ENCODE data around the gene ABLIM2.

The ABLIM2 gene

DNA sequence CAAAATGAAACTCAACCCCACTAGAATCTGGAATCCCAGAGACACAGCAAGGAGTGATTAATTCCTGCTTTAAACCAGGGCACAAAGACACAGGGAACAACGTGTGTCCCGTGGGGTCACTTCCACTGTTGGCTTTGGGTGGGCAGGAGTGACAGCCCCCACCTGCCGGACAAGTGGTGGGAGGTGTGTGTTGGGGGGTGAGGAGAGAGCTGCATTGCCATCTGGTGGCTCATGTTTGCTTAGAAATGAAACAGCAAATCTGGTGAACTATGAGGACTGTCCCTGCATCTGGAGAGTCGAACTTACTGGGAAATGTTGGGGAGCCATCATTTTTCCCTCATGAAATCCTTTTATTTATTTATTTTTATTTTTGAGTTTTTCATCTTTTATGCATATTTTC, 143.1 kb downstream of the ABLIM2 start:
- no peak for DNase-seq

DNA sequence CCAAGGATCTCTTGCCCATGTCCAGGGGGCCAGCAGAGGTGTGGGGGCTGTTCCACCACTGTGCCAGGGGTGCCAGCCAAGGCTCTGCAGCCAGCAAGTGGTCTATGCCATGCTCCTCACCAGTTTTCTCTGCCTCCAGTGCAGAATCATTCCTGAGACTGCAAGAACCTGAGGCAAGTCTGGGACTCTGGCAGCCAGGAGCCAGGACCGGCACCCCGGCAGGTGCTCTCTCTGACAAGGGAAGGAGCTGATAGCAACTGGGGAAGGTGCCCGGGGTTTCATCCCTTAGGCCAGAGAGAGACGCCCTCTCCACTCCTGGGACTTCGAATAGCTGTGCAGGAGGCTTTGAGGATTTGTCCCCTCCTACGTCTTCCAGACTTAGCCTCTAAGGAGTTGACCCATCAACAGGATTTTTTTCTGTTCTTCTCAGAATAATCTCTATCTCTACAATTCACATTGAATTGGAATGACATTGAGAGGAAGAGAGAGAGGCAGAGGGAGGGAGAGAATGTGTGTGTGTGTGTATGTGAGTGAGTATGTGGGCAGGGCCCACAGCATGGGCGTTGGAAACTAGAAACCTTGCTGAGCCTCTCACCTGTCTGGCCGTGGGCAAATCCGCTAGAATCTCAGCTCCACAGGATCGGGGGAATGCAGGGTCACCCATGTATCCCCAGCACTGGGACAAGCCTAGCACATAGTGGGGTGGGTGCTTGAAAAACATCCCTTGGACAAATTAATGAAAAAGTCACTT, 144.5 kb downstream of the ABLIM2 start:
- no peak for DNase-seq

- DNase-seq = no peak
These were observed 146.1 kb downstream of the ABLIM2 start for GRCh38 chr4:8012517-8012916.

- peak; percentile 67 for DNase-seq
These were observed 148.0 kb downstream of the ABLIM2 start for GRCh38 chr4:8010618-8011017.

- DNase-seq = no peak
These were observed 148.7 kb downstream of the ABLIM2 start for GRCh38 chr4:8009710-8010511.

DNA sequence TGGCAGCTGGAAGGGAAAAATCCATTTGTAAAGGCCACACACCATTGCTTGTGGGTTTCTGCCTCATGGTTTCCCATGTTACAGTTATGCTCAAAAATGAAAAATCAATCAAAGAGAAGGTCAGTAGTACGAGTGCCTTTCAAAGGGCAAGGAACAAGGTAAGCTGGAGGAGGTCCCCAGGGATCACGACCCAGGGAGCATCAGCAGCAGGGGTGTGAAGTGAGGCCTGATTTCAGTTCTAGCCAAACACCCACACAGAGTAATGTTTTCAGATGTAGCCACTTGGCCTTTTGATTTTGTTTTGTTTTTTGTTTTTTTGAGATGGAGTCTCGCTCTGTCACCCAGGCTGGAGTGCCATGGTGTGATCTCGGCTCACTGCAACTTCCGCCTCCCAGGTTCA, 149.5 kb downstream of the ABLIM2 start:
- no peak for DNase-seq

DNA sequence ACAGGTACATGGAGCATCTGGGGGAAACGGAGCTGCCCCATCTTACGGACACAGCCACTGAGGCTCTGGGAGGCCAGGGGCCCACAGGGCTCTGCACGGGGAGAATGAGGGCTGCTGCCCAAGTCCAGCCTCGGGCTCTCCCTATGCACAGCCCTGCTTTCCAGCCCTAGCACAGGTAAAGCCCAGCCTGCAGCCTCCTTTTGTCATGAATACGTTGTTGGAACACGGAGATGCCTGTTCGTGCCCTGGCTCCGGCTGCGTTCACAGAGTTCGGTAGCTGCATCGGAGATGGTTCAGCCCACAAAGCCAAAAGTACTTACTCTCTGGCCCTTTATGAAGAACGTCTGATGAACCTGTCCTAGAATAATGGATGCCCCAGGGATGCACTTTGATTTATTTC, 150.2 kb downstream of the ABLIM2 start:
- DNase-seq = no peak

DNA sequence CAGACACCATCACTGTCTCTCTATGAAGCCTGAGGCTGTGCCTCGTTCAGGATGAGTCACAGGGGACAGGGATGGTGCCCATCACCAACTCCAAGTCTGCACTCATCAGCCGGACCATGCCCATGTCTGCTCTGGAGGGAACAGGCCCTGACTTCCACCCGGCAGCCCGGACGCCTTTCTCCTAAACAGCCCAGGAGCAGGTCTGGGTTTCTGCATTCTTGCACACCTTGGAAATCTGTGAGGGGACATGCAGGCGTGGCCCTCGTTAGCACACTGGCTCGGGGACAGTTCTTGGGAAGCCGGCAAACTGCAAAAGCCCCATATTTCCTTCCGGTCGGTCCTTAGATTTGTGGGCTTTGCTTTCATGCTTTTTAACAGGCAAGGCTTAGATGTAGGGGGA, 151.0 kb downstream of the ABLIM2 start:
- DNase-seq = no peak

DNA sequence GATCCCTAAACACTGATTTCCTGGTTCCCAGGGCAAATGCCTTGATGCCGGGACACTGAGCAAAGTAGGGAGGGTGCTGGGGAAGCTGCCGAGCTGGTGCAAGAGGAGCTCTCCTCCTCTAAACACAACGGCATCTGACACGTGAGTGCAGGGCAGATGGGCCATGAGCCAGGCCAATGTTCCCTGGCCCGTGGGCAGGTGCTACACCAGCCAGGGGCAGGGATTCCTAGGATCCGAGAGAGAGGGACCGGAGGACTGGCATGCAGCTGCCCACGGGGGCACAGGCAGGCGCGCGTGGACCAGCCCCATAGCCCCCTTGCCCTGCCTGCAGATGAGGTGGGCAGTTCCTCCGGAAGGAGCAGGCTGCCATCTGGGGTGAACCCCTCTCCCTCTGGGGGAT, 152.1 kb downstream of the ABLIM2 start:
- DNase-seq = no peak

DNA sequence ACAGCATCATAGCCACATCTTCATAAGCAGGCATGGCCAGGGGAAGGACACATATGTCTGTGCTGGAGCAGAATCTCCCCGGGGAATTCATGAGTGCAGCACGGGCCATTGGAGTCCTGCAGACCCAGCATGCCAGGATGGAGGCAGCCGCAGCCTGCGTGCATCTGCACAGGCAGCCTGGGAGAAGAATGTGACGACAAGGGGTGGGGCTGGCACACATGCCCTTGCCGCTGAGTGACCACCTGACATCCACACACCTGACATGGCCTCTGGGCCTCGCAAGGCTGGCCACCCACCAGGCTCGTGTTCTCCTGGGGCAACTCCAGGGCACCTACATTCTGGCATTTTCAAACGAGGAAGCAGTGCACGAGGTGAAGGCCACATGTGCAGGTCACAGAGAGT, 152.8 kb downstream of the ABLIM2 start:
- no peak for DNase-seq

DNA sequence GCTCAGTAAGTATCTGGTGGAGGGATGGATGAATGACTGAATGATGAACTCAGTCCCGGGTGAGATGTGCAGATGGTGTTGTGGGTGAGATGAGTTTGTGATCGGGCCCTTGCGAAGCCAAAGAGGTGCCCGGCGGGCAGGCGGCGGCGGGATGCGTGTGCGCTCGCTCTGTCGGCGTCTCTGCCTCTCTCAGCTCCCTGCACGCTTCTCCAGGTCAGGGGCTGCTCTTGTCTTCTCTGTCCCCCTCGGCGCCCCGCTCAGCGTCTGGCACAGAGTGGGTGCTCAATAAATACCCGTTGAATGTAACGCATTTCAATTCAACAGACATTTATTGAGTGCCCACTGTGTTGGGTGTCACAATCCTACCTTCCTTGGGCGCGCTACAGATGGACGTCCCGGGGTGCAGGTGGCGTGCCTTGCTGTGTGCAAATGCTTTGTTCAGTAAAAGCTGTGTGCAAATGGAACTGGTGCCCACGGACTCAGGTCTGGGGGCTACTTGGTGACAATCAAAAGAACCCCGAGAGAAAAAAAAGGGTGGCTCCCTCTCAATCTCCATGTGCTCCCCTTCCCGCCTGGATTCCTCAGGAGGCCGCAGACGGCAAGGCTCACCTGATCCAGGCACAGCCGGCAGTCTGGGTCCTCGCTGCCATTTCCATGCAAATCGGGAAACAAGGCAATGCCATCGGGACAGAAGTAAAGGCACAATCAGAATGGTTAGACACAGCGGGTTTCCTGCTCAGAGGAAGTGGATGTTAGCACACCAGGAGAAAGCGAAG, 153.4 kb downstream of the ABLIM2 start:
- no peak for DNase-seq

DNA sequence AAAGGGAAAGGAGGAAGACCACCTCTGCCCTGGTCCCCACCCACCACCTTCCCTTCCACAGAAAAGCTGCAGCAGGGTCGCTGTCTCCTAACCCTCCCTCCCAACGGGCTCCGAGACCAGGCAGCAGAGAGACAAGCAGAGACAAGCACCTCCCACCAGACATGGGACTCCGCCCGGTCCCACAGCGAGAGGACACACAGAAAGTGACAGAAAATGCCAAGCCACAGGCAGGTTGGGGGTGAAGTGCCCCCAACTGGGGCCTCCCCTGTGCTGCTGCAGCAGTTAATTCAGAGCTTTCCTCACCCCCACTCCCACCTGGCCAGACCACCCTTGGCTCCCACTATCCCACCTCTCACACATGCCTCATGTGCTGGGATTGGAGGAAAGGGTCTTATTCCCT, 154.5 kb downstream of the ABLIM2 start:
- no peak for DNase-seq

DNA sequence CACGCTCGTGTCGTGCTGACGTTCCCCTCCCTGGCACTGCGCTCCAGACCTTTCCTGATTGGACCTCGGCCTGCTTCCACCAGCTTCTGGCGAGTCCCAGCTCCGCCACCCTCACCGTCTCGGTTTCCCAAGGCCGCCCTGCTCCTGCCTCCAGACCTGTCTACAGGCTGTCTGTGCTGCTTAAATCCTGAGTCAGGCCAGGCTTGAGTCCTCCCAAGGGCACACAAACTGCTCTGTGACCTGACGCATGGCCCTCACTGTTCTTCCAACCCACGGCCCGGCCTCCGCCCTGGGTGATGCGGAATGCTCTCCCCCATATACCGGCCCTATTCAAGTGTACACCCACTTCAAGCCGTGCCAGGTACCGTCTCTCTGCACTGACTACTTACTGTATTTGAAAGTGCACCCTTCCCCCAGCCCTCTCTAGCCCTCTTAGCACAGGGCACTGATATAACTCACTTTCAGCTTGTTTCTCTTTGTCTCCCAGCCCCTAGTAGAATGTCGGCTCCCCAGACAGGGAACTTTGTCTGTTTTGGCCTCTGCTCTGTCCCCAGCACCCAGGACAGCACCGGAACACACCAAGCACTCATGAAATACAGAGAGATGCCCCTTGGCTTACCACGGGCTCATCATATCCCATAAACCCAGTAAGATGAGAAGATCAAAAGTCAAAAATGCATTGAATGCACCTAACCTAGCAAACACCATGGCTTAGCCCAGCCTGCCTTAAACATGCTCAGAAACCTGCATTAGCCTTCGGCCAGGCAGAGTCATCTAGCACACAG, 155.9 kb downstream of the ABLIM2 start:
- no peak for DNase-seq

- DNase-seq = no peak
These were observed 156.9 kb downstream of the ABLIM2 start for GRCh38 chr4:8001564-8002355.

DNA sequence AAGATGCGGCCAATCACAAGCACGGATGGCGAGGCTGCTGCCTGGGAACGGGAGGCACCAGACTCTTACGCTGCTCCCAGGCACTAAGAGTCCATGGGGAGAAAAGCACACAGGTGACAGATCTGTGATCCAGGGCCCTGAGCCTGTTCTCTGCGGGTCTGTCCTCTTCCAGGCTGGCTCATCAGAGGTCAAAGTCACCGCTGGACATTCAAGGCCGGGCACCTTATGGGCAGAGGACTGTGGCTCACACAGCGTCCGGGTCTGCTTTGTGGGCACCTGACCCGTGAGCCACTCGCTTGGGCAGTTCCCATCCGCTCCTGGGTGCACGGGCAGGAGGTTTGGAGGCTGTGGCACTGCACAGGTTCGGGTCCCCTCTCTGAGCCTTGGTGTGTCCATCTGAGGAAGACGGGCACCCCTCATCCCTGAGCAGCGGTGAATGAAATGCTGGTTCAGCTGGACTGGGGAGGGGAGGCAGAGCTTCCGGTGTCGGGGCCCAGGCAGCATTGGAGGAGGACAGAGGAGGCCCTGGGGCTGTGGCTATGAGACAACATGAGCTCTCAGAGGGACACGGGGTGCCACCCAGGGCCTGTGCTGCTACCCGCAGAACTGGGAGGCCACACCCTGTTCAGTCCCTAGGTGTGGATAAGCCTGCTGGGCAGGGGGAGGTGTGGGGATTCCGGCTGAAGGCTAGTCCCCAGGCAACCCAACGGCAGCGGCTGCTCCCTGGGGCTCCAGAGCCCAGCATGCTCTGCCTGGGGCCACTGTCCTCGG, 157.7 kb downstream of the ABLIM2 start:
- no peak for DNase-seq

DNA sequence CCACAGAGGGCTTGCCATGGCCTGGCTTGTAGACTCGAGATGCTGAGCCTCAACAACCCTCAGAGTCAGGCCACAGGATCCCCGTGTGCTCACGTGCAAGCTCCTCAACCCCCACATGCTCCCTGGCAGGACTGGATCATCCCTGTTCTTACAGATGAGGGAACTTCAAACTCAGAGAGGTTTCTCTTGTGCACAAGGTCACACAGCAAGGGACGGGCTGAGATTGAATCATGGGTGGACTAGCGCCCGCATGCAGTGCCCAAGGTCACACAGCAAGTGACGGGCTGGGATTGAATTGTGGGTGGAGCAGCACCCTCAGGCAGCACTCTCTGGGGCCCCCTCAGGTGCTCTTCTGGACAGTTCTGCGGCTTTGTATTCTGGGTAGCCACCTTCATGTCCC, 158.4 kb downstream of the ABLIM2 start:
- no peak for DNase-seq

DNA sequence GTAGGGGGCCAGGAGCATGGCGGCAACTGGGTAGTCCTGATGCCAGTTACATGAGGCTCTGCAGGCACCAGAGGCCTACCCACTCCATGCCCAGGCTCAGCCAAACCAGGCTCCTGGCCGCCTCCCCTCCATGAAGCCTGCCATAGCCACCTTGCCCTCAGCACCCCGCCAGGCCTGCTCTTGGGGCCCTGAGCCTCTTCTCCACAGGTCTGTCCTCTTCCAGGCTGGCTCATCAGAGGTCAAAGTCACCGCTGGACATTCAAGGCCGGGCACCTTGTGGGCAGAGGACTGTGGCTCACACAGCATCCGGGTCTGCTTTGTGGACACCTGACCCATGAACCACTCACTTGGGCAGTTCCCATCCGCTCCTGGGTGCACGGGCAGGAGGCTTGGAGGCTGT, 158.9 kb downstream of the ABLIM2 start:
- no peak for DNase-seq

DNA sequence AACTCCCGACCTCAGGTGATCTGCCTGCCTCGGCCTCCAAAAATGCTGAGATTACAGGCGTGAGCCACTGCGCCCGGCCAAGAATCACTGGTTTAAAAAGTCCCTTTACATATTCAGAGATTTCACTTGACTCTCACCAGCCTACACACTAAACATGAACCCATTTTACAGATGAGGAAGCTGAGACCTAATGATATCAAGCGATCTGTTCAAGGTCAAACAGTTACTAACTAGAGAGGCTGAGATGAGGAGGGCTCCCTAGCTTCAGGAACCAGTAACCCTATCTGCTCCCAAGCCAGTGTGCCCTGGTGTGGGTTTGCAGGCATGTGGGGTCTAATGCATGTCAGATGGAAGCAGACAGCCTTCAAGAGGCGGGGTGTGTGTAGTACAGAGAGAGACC, 159.3 kb downstream of the ABLIM2 start:
- DNase-seq = no peak

DNA sequence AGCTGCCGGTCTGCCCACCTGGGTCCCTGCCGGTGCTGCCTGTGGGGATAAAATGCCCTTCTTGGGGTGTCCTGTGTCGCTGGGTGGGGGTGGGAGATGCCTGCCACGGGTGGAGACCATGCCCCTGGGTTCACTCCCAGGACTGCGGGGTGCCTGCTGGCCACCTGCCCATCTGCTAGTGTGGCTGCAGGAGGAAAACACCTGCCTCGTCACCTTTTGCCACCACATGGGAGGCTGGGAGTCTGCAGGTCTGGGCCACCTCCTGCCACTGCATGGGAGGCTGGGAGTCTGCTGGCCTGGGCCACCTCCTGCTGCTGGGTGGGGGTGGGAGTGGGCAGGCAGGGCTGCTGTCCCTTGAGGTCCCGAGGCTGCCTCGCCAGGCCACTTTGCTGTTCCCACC, 160.2 kb downstream of the ABLIM2 start:
- DNase-seq = no peak

DNA sequence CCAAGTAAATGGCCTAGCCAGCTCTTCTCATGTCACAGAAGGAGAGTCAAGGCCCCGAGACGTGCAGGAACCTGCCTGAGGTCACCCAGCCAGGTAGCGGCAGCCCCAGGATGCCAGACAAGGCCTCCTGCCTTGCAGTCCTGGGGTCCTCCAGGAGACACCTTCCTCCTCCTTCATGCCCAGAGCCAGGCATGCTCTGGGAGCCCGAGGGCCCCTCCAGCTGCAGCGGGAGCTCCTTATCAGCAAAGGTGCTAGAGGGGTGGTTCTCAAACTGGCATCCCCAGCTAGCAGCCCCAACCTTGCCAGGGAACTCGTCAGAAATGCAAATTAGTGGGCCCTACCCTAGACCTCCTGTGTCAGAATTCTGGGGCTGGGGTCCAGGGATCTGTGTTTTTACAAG, 162.7 kb downstream of the ABLIM2 start:
- DNase-seq = no peak

DNA sequence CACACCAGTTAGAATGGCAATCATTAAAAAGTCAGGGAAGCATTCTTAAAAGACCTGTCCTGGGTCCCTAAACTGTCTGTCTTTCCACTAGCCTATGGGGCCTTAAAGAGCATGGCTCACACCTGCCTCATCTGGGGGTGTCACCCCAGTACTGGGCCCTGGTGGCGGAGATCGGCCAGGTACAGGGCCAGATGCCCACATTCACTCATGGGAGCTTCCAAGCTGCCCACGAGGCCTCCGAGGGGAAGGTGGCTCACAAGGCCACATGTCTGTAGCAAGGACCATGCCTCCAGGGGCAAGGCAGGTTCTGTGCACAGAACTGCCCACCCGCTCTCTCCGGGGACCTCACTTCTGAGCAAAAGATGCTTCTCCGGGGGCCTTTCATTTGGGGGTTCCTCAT, 163.5 kb downstream of the ABLIM2 start:
- DNase-seq = no peak

All from NCI-H446 treated with DMSO at 0.1 percent for 48 hours (cell line).